SK-N-SH (cell line): ENCODE data around the gene GRK3. TPM values are rescaled to one million over a fixed set of nuclear protein-coding genes. Genes with fewer than 3 reads are reported as not detected.
"Not testable (repeated sequence)": the region's sequence is repeated elsewhere in the genome, so short reads cannot be mapped to it uniquely, and the experiment has no call there.

Source experiments
- CTCF ChIA-PET: fragments of 300-600, 350-600 bp; formaldehyde crosslinking; extraction: SDS; loops from one replicate; lab custom pipeline; 2021; lab: Yijun Ruan, JAX
- POLR2A ChIA-PET: fragments of 350-600 bp; sonication (Branson Sonifier 250); formaldehyde crosslinking; extraction: SDS; loops from one replicate; lab custom pipeline; 2020; ENCODE audit warnings: antibody characterized with exemption, inconsistent platforms; lab: Yijun Ruan, JAX
- DNase-seq: peaks from one replicate; pipeline ENCODE4 v3.0.0; 2012
- H2AFZ ChIP-seq: fragments of 200-600 bp; sonication (generic); 2 replicates; pipeline ENCODE4 v1.8.1; 2016; ENCODE audit warnings: antibody characterized with exemption, mild to moderate bottlenecking, low read depth
- H3F3A ChIP-seq: fragments of 200-600 bp; sonication (generic); replicated peaks from 2 replicates; pipeline ENCODE3; 2016; ENCODE audit warnings: antibody characterized with exemption, mild to moderate bottlenecking; ENCODE audit not compliant: insufficient read depth
- H3K27ac ChIP-seq, 2 experiments: fragments of 200-500 bp in 1 of 2; fragments of 200-600 bp in 1 of 2; sonication (Bioruptor generic) in 1 of 2; sonication (generic), shearing (Covaris generic) in 1 of 2; 2 replicates each; pipeline versions ENCODE4 v1.5.1 to v1.6.1; 2014 to 2016; ENCODE audit warnings: low read depth in 2 of 2, inconsistent platforms in 1 of 2, low read length in 1 of 2, mild to moderate bottlenecking in 1 of 2, mixed read lengths in 1 of 2
- H3K27me3 ChIP-seq: fragments of 200-600 bp; sonication (generic), shearing (Covaris generic); 2 replicates; pipeline ENCODE4 v1.6.1; 2016; ENCODE audit warnings: mixed run types; ENCODE audit not compliant: insufficient read depth
- H3K36me3 ChIP-seq, 2 experiments: fragments of 200-500 bp in 1 of 2; fragments of 200-600 bp in 1 of 2; sonication (Bioruptor generic) in 1 of 2; sonication (generic) in 1 of 2; replicated peaks in 1 of 2; 2 replicates each; pipeline versions ENCODE3 to v1.5.1; 2014 to 2016; ENCODE audit warnings: low read length in 1 of 2, mild to moderate bottlenecking in 1 of 2; ENCODE audit not compliant: insufficient read depth in 2 of 2, control insufficient read depth in 1 of 2
- H3K4me1 ChIP-seq, 2 experiments: fragments of 200-500 bp in 1 of 2; fragments of 200-600 bp in 1 of 2; sonication (Bioruptor generic) in 1 of 2; sonication (generic), shearing (Covaris generic) in 1 of 2; 2 replicates each; pipeline versions ENCODE4 v1.5.1 to v1.6.1; 2014 to 2016; ENCODE audit warnings: low read depth in 1 of 2, low read length in 1 of 2, mixed run types in 1 of 2; ENCODE audit not compliant: insufficient read depth in 2 of 2, control insufficient read depth in 1 of 2
- H3K4me2 ChIP-seq: fragments of 200-600 bp; sonication (generic), shearing (Covaris generic); 2 replicates; pipeline ENCODE4 v1.6.1; 2017; ENCODE audit warnings: mixed run types
- H3K4me3 ChIP-seq, 2 experiments: fragments of 200-500 bp in 1 of 2; fragments of 200-600 bp in 1 of 2; sonication (Bioruptor generic) in 1 of 2; sonication (generic), shearing (Covaris generic) in 1 of 2; 2 replicates each; pipeline versions ENCODE4 v1.5.1 to v1.8.1; 2014 to 2016; ENCODE audit warnings: low read depth in 2 of 2, inconsistent platforms in 1 of 2, low read length in 1 of 2, mild to moderate bottlenecking in 1 of 2, mixed read lengths in 1 of 2, moderate library complexity in 1 of 2
- H3K79me2 ChIP-seq: fragments of 200-600 bp; sonication (generic); 2 replicates; pipeline ENCODE4 v1.8.1; 2017; ENCODE audit warnings: mild to moderate bottlenecking; ENCODE audit not compliant: insufficient read depth
- H3K9ac ChIP-seq: fragments of 200-600 bp; sonication (generic); 2 replicates; pipeline ENCODE4 v1.6.1; 2017; ENCODE audit warnings: mixed run types
- H3K9me2 ChIP-seq: fragments of 200-600 bp; sonication (generic); 2 replicates; pipeline ENCODE4 v1.6.1; 2017; ENCODE audit warnings: mixed run types
- H3K9me3 ChIP-seq: fragments of 200-600 bp; sonication (generic); 2 replicates; pipeline ENCODE4 v1.6.1; 2017; ENCODE audit warnings: mixed run types, mild to moderate bottlenecking, moderate library complexity
- H4K20me1 ChIP-seq: fragments of 200-600 bp; sonication (generic); 2 replicates; pipeline ENCODE4 v1.6.1; 2017; ENCODE audit warnings: mild to moderate bottlenecking, mixed run types; ENCODE audit not compliant: insufficient read depth
- ELF1 ChIP-seq: IDR thresholded peaks from 2 replicates; pipeline ENCODE4 v1.4.0; 2012
- EZH2phosphoT487 ChIP-seq: fragments of 200-600 bp; sonication (generic); IDR thresholded peaks from 2 replicates; pipeline ENCODE4 v1.6.1; 2017; ENCODE audit warnings: low read depth, mixed run types, mild to moderate bottlenecking, antibody characterized with exemption, moderate library complexity, borderline replicate concordance
- FOSL2 ChIP-seq: IDR thresholded peaks from 2 replicates; pipeline ENCODE4 v1.4.0; 2012; ENCODE audit warnings: low read depth, mild to moderate bottlenecking, moderate library complexity, borderline replicate concordance
- FOXJ3 ChIP-seq: sonication (generic); formaldehyde crosslinking; IDR thresholded peaks from 2 replicates; pipeline ENCODE4 v1.5.1; 2020; ENCODE audit warnings: mild to moderate bottlenecking, missing genetic modification reagents
- FOXM1 ChIP-seq: IDR thresholded peaks from 2 replicates; pipeline ENCODE4 v1.4.0; 2012; ENCODE audit warnings: low read depth, mild to moderate bottlenecking
- GATA2 ChIP-seq: sonication (generic); formaldehyde crosslinking; IDR thresholded peaks from 2 replicates; pipeline ENCODE4 v1.5.0; 2020; ENCODE audit warnings: mild to moderate bottlenecking, missing genetic modification reagents
- IRF3 ChIP-seq: fragments of 150-350 bp; IDR thresholded peaks from 2 replicates; pipeline ENCODE4 v1.6.1; 2016; ENCODE audit warnings: mild to moderate bottlenecking, low read depth, low read length
- JUND ChIP-seq: IDR thresholded peaks from 2 replicates; pipeline ENCODE4 v1.4.0; 2012
- MEF2A ChIP-seq: IDR thresholded peaks from 2 replicates; pipeline ENCODE4 v1.4.0; 2012; ENCODE audit warnings: low read depth, borderline replicate concordance
- MXI1 ChIP-seq: IDR thresholded peaks from 2 replicates; pipeline ENCODE4 v1.6.1; 2012; ENCODE audit warnings: mild to moderate bottlenecking, low read depth, low read length, improper control_type of control experiment
- POLR2AphosphoS5 ChIP-seq: IDR thresholded peaks from 2 replicates; pipeline ENCODE4 v1.6.1; 2012; ENCODE audit warnings: low read depth, low read length
- RAD21 ChIP-seq: IDR thresholded peaks from 2 replicates; pipeline ENCODE4 v1.6.1; 2012; ENCODE audit warnings: mild to moderate bottlenecking, low read length
- RFX5 ChIP-seq: IDR thresholded peaks from 2 replicates; pipeline ENCODE4 v1.6.1; 2012; ENCODE audit warnings: mild to moderate bottlenecking, improper control_type of control experiment, low read length
- TAF1 ChIP-seq: IDR thresholded peaks from 2 replicates; pipeline ENCODE4 v1.6.1; 2012; ENCODE audit warnings: low read depth, mild to moderate bottlenecking, low read length, moderate library complexity, borderline replicate concordance
- TCF12 ChIP-seq: IDR thresholded peaks from 2 replicates; pipeline ENCODE4 v1.4.0; 2012
- USF2 ChIP-seq: fragments of 150-350 bp; IDR thresholded peaks from 2 replicates; pipeline ENCODE4 v1.6.1; 2017; ENCODE audit warnings: antibody characterized with exemption, low read length, low read depth, borderline replicate concordance
- YY1 ChIP-seq: IDR thresholded peaks from 2 replicates; pipeline ENCODE4 v1.4.0; 2012; ENCODE audit warnings: low read depth, mild to moderate bottlenecking
- ZBTB33 ChIP-seq: IDR thresholded peaks from 2 replicates; pipeline ENCODE4 v1.4.0; 2012; ENCODE audit warnings: low read depth, borderline replicate concordance
- WGBS: methylation state at CpG from one replicate; pipeline ENCODE4 v1.1.6; 2017; ENCODE audit warnings: low lambda C conversion rate; 5-methylcytosine and 5-hydroxymethylcytosine counted together
- polyA plus RNA-seq, 3 experiments: library from polyadenylated mRNA; depleted of rRNA; stranded (reverse); fragments of >200 nt; gene quantifications; 2 replicates each; pipeline ENCODE4 v1.2.3, GENCODE V29; 2012

The GRK3 gene
- polyA plus RNA-seq, 1 of the 3 experiments (the other 2 are of a cell fraction): 1.3 TPM

GRCh38 chr22:25623851-25624250, 59.4 kb downstream of the GRK3 start:
- Histone ChIP-seq H3K9me2 (no peaks in the 10 kb centered on the region), H3K27ac (no peak overlapping the region), H3K4me2 (no peak overlapping the region), H3F3A (no peaks in the 10 kb centered on the region), H3K9ac (no peak overlapping the region), H4K20me1 (no peaks in the 10 kb centered on the region), H3K9me3 (no peaks in the 10 kb centered on the region), H3K27me3 (no peaks in the 10 kb centered on the region), H2AFZ (no peak overlapping the region), H3K4me3 (no peak overlapping the region), H3K36me3 (no peaks in the 10 kb centered on the region), H3K79me2 (no peaks in the 10 kb centered on the region), H3K4me1 (peaks cover 0 to 24% of the 10 kb centered on the region in 2 experiments; a peak in 2 of 4 replicates)
- no peak for TF ChIP-seq MEF2A
- TF ChIP-seq TCF12: no peak
- TF ChIP-seq MXI1: no peak
- TF ChIP-seq JUND: no peak
- TF ChIP-seq YY1: no peak
- no peak for TF ChIP-seq ELF1
- TF ChIP-seq GATA2: no peak
- no peak for TF ChIP-seq TAF1
- no peak for TF ChIP-seq FOXJ3 (CRISPR knock-in tag)
- TF ChIP-seq POLR2AphosphoS5: no peak
- no peak for TF ChIP-seq ZBTB33
- TF ChIP-seq USF2: no peak
- TF ChIP-seq RFX5: no peak
- TF ChIP-seq FOSL2: no peak
- TF ChIP-seq RAD21: no peak
- no peak for DNase-seq
- WGBS: 89% methylated on average over 7 of the region's 7 CpGs
- ChIA-PET CTCF (interaction anchor here (0.7 kb wide), 1 partner anchor 98 kb away, joined by 3 read pairs; no protein-coding TSS in a partner anchor), POLR2A (no interaction called here)

GRCh38 chr22:25624476-25624875, 60.0 kb downstream of the GRK3 start:
- no peaks in the 10 kb centered on the region for H3K36me3 ChIP-seq
- no peak overlapping the region for H3K4me2 ChIP-seq
- CTCF ChIA-PET: no interaction called here
- no peaks in the 10 kb centered on the region for H3K9me2 ChIP-seq
- no peaks in the 10 kb centered on the region for H3F3A ChIP-seq
- H3K27me3 ChIP-seq: no peaks in the 10 kb centered on the region
- 91% methylated on average over 6 of the region's 6 CpGs for WGBS
- H4K20me1 ChIP-seq: no peaks in the 10 kb centered on the region
- H3K4me3 ChIP-seq: no peak overlapping the region
- no peak for TF ChIP-seq TAF1
- no peak for TF ChIP-seq YY1
- no peak for TF ChIP-seq IRF3
- TF ChIP-seq EZH2phosphoT487: no peak
- no peak for TF ChIP-seq FOXM1
- H3K9me3 ChIP-seq: no peaks in the 10 kb centered on the region
- POLR2A ChIA-PET: no interaction called here
- DNase-seq: no peak
- H3K79me2 ChIP-seq: no peaks in the 10 kb centered on the region
- H3K27ac ChIP-seq: no peak overlapping the region
- no peak overlapping the region for H3K9ac ChIP-seq
- H3K4me1 ChIP-seq: peaks cover 0 to 30% of the 10 kb centered on the region in 2 experiments; a peak in 2 of 4 replicates
- no peak overlapping the region for H2AFZ ChIP-seq

GRCh38 chr22:25625747-25626623, 61.5 kb downstream of the GRK3 start:
- H3K27me3 ChIP-seq, H3K9ac ChIP-seq, H3K4me3 ChIP-seq, H3K9me3 ChIP-seq, H3K4me2 ChIP-seq, H4K20me1 ChIP-seq, POLR2A ChIA-PET, H2AFZ ChIP-seq, H3K36me3 ChIP-seq, CTCF ChIA-PET, H3K9me2 ChIP-seq, H3F3A ChIP-seq, DNase-seq, H3K79me2 ChIP-seq: not testable (repeated sequence)
- Histone ChIP-seq H3K27ac (peak overlapping the region in 1 of 2 experiments; percentile 68; a peak in 2 of 4 replicates), H3K4me1 (peaks cover 0 to 32% of the 10 kb centered on the region in 2 experiments; a peak in 2 of 4 replicates)
- 86% methylated on average over 20 of the region's 20 CpGs for WGBS
